AG09319 (cell line): ENCODE results near the gene IFITM10.

Experiments used
- DNase-seq: peaks from one replicate; pipeline ENCODE4 v3.0.0-alpha.2; 2010; ENCODE audit warnings: low read depth; ENCODE audit errors: extremely low read depth
- TF ChIP-seq, protein P1 (sequence below): IDR thresholded peaks from 2 replicates; pipeline ENCODE4 v1.5.1; 2011; ENCODE audit warnings: low read depth, mild to moderate bottlenecking, inconsistent platforms, low read length, moderate library complexity

The IFITM10 gene

GRCh38 chr11:1785749-1786413 is 35.5 kb upstream of the IFITM10 start:
- no peak for DNase-seq
- TF ChIP-seq, protein P1, sequence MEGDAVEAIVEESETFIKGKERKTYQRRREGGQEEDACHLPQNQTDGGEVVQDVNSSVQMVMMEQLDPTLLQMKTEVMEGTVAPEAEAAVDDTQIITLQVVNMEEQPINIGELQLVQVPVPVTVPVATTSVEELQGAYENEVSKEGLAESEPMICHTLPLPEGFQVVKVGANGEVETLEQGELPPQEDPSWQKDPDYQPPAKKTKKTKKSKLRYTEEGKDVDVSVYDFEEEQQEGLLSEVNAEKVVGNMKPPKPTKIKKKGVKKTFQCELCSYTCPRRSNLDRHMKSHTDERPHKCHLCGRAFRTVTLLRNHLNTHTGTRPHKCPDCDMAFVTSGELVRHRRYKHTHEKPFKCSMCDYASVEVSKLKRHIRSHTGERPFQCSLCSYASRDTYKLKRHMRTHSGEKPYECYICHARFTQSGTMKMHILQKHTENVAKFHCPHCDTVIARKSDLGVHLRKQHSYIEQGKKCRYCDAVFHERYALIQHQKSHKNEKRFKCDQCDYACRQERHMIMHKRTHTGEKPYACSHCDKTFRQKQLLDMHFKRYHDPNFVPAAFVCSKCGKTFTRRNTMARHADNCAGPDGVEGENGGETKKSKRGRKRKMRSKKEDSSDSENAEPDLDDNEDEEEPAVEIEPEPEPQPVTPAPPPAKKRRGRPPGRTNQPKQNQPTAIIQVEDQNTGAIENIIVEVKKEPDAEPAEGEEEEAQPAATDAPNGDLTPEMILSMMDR, result no peak

DNA sequence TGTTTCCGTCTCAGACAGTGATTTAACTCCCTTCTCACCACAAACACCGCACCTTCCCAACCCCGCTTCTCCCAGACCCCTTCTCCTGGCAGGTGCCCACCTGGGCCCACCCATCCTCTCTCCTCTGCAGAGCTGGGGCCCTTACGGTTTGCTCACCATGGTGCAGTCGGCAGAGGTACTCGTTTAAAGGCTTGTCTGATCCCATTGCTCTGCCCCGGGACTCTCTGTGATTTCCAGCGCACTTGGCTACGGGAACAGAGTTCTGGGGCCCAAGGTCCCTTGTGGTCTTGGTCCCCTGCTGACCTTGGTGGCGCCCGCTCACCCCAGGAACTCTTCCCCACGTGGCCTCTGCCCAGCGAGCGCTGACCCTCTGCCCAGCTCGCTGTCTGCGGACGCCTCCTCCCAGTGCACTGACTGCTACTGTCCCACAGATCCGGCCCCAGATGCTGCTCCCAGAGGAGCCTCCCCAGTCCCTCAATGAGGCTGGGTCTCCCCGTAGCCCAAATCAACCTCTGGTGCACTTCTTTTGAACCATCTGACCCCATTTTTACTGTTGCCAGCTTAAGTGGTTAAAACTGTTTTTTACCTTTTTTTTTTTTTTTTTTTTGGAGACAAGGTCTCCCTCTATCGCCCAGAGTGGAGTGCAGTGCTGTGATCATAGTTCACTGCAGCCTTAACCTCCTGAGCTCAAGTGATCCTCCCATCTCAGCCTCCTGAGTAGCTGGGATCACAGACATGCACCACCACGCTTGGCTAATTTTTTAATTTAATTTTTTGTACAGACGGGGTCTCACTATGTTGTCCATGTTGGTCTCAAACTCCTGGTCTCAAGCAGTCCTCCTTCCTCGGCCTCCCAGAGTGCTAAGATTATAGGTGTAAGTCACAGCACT is 34.6 kb upstream of the IFITM10 start:
- TF ChIP-seq, protein P1, result no peak
- DNase-seq, result no peak

DNA sequence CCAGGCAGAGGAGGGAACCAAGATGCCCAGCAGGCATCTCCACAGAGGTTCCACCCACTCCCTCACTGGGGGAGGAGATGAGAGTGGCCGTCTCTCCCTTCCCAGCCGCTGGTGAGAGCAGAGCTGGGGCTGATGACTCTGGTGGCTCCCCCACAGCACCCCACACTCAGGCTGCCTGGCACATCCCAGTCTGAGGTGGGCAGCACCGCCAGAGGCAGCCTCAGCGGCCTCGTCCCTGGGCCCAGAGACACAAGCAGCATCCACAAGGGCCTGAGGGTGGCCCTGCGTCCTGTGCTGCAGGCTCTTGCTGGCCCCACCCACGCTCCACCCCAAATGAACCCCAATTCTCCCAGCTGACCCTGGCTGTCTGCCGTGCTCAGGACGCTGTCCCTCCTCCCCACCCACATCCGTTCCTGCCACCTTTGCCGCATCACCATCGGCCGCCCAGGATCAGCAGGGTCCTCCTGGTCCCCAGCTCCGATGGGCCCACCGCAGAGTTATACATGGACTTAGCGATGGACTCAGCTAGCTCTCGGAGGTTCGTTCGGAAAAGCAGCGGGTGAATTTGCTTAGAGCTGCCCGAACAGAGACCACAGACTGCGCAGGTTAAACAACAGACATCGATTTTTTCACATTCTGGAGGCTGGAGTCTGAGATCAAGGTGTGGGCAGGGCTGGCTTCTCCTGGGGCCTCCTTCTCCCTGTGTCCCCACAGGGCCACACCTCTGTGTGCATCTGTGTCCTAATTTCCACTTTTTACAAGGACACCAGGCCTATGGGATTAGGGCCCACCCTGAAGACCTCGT is 33.5 kb upstream of the IFITM10 start:
- TF ChIP-seq, protein P1, result no peak
- DNase-seq, result no peak

DNA sequence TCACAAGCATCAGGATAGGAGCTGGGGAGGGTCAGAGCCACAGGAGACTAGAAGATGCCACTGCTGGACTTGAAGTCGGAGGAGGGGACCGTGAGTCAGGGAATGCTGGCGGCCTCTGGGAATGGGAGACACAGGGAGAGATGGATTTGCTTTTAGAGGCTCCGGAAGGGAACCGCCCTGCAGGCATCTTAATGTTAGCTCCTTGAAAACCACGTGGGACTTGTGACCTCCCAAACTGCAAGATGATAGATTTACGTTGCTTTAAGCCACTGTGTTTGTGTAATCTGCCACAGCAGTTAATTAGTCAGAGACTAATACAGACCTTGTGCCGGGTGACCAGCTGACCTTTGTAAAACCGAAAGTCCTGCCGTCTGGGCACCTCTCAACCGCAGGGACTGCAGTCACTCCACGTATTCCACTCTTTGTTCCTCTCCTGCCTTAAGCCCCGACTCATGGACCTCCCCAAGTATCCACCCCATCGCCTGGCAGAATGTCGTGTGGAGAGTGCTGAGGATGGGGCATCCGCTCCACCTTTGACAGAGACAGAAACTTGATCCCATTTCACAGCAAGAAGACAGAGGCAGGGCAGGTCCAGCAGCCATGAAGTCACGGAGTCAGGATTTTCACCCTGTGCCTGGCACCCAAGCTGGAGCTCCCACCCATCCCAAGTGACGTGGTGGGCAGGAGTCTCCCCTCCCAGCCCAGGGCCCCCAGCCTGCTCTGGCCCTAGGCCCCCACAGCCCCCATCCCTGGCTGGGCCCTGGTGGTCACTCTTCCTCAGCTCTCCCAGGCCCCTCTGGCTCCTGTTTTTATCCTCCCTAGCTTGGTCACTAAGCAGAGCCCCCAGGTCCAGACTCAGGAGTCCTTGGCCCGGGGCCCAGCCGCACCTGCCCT is 32.7 kb upstream of the IFITM10 start:
- DNase-seq, result no peak
- TF ChIP-seq, protein P1, result no peak

- TF ChIP-seq, protein P1, result no peak
- DNase-seq, result no peak
Observed at GRCh38 chr11:1782031-1782590, 31.7 kb upstream of the IFITM10 start.

DNA sequence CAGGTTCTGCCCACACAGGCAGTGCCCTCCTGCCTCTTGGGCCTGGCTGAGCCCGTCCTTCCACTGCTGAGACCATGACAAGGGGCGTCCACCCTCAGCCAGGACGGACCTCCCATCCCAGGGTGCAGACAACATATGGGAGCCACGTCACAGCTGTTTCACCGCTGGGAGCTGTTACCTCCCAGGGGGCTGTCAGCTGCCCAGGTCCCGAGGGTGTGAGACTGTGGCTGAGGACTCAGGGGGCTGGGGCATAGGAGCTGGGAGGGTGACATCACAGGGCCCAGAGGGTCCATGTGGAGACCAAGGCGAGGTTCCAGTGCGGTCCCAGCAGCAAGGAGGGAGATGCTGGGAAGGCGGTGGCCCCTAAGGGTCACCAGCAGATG is 31.2 kb upstream of the IFITM10 start:
- DNase-seq, result no peak
- TF ChIP-seq, protein P1, result no peak
